ENCODE measurements around the gene SMARCD1.
"Not testable (repeated sequence)": the region's sequence is repeated elsewhere in the genome, so short reads cannot be mapped to it uniquely, and the experiment has no call there.

The SMARCD1 gene

DNA sequence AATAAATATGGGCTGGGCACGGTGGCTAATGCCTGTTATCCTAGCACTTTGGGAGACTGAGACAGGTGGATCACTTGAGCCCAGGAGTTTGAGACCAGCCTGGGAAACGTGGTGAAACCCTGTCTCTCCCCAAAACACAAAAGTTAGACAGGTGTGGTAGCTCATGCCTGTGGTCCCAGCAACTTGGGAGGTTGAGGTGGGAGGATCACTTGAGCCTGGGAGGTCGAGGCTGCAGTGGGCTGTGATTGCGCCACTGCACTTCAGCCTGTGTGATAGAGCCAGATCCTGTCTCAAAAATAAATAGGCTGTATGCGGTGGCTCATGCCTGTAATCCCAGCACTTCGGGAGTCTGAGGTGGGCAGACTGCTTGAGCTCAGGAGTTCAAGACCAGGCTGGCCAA, 62.9 kb downstream of the SMARCD1 start:
- not testable (repeated sequence) for DNase-seq

- no peak for DNase-seq
These were observed 64.2 kb downstream of the SMARCD1 start for GRCh38 chr12:50149311-50149710.

Data from right forelimb (tissue), 1 donor.